ENCODE results near the gene MYO9A. TPM values are rescaled to one million over a fixed set of nuclear protein-coding genes. Genes with fewer than 3 reads are reported as not detected.

The MYO9A gene
- 100 to 1,000 TPM; 103 to 126 TPM for total RNA-seq
- 68.9 TPM for polyA plus RNA-seq (ENCODE audit: insufficient read depth, low read depth, low replicate concordance)
- long read RNA-seq, donor 1, full-length matches to known transcripts: 2 of 8 reads
- long read RNA-seq, donor 1, partial matches to known transcripts: 6 of 8 reads
- long read RNA-seq, donor 1, other reads (novel, unspliced or antisense): 0 of 8 reads
- long read RNA-seq, donor 2: 0 reads

GRCh38 chr15:72118017-72118978, at the start of gene MYO9A, which contains the start of gene SENP8:
TSS of gene MYO9A (minus strand) at chr15:72118150. CDS start at chr15:72046563, 71,587 bp downstream.
TSS of gene SENP8 (plus strand) at chr15:72118403. CDS start at chr15:72139624, 21,221 bp downstream.
- peak in 1 of 3 experiments; percentile 14 for TF ChIP-seq CTCF (IDR thresholded peaks at IDR 0.05)
- TF ChIP-seq POLR2A (IDR thresholded peaks at IDR 0.05): no peak
- Histone ChIP-seq H3K9me3 (no peaks in the 10 kb centered on the region), H3K4me3 (peak within 1 kb of the TSS; percentile 91 to 92), H3K4me1 (no peaks in the 10 kb centered on the region), H3K27me3 (no peaks in the 10 kb centered on the region), H3K27ac (peak within 1 kb of the TSS; percentile 94 to 97), H3K36me3 (ENCODE audit: low read depth, missing control alignments) (no peaks in the 10 kb centered on the region)
- whole genome bisulfite sequencing, 2 donors: 1% methylated on average over 33 to 69 of the region's 69 CpGs
- intact Hi-C loops (cut with DNase I; ENCODE audit: low total_unique reads): no loop called here
- peak; percentile 98 for DNase-seq

- no peak for DNase-seq
- Histone ChIP-seq H3K4me3 (no peak overlapping the region), H3K9me3 (no peaks in the 10 kb centered on the region), H3K27me3 (no peaks in the 10 kb centered on the region), H3K36me3 (ENCODE audit: low read depth, missing control alignments) (no peaks in the 10 kb centered on the region), H3K27ac (no peak overlapping the region), H3K4me1 (peaks cover 22% of the 10 kb centered on the region)
- WGBS, 2 donors: 94 to 100% methylated on average over 1 to 6 of the region's 6 CpGs
- intact Hi-C loops (cut with DNase I; ENCODE audit: low total_unique reads): no loop called here
- TF ChIP-seq CTCF (IDR thresholded peaks at IDR 0.05): no peak
- TF ChIP-seq POLR2A (IDR thresholded peaks at IDR 0.05): no peak
Observed at GRCh38 chr15:72167445-72167844, 49.5 kb upstream of the MYO9A start.

GRCh38 chr15:72166716-72167417, 48.9 kb upstream of the MYO9A start:
- H3K4me1 ChIP-seq: peaks cover 28% of the 10 kb centered on the region
- H3K9me3 ChIP-seq: no peaks in the 10 kb centered on the region
- no peaks in the 10 kb centered on the region for H3K27me3 ChIP-seq
- no peak for DNase-seq
- no peak overlapping the region for H3K4me3 ChIP-seq
- 93 to 94% methylated on average over 5 of the region's 5 CpGs for WGBS, 2 donors
- TF ChIP-seq CTCF (IDR thresholded peaks at IDR 0.05): no peak
- no peak for TF ChIP-seq POLR2A (IDR thresholded peaks at IDR 0.05)
- no peak overlapping the region for H3K27ac ChIP-seq
- H3K36me3 ChIP-seq (ENCODE audit: low read depth, missing control alignments): no peaks in the 10 kb centered on the region
- intact Hi-C loops (cut with DNase I; ENCODE audit: low total_unique reads): no loop called here

GRCh38 chr15:72163719-72164118, 45.8 kb upstream of the MYO9A start:
- 53 to 70% methylated on average over 4 of the region's 4 CpGs for WGBS, 2 donors
- TF ChIP-seq POLR2A (IDR thresholded peaks at IDR 0.05) (no peak), CTCF (IDR thresholded peaks at IDR 0.05) (no peak)
- intact Hi-C loops (cut with DNase I; ENCODE audit: low total_unique reads): no loop called here

More at GRCh38 chr15:72163719-72164118, 45.8 kb upstream of the MYO9A start:
- no peak overlapping the region for H3K4me3 ChIP-seq
- H3K4me1 ChIP-seq: peaks cover 31% of the 10 kb centered on the region
- H3K27ac ChIP-seq: peak overlapping the region in 1 of 2 donors; percentile 30
- H3K36me3 ChIP-seq (ENCODE audit: low read depth, missing control alignments): no peaks in the 10 kb centered on the region
- no peaks in the 10 kb centered on the region for H3K27me3 ChIP-seq
- no peaks in the 10 kb centered on the region for H3K9me3 ChIP-seq
- DNase-seq: no peak
